ENCODE measurements around the gene CEP131. TPM values are rescaled to one million over a fixed set of nuclear protein-coding genes. Genes with fewer than 3 reads are reported as not detected.
A peak's percentile ranks its signal among the peaks of the same experiment; 100 is the strongest.

Gene CEP131
- total RNA-seq, 4 donors from 2014 or later: 5.5 to 8.1 (median 6.0) TPM

DNA sequence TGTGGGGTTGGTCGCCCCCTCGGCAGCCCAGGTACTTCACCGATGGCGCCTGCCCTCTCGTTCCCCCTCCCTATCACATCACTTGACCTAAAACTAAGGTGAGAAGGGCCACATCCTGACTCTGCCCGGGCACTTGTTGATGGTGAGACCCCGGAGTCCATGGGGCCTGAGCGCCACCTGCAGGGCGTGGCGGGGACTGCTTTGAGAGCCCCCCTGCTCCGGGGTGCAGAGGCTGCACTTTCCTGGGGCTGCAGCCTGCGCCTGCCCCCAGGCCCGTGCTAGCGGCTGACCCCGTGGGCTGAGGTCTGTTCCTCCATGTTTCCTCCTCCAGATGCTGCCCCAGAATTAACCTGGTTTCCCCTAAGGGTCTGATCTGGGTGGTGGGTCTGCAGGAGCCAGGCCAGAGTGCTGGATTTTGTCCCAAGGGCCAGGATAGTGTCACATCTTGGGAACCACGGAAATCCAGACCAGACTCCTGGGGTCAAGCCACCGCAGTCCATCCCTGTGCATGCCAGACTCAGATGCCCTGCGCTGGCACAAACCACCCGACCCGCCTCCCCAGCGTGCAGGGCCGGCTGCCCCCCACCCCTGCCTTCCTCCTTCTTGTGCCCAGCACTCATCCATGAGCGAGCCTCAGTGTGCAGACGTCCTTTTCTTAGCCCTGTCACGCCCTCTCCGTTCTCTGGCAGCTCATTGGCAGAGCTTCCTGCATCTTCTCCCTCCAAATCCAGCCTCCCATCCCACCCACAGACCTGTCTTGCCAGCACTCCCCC lies 19.1 kb upstream of the CEP131 start:
- intact Hi-C loops (cut with DNase I): no loop called here
- Histone ChIP-seq H3K9me3 (no peaks in the 10 kb centered on the region), H3K27ac (no peak overlapping the region), H3K4me1 (peaks cover 27 to 44% (median 28%) of the 10 kb centered on the region in 3 donors), H3K36me3 (peaks cover 0 to 36% (median 0%) of the 10 kb centered on the region in 3 donors), H3K27me3 (no peaks in the 10 kb centered on the region), H3K4me3 (no peak overlapping the region)
- no peak for TF ChIP-seq POLR2A (IDR thresholded peaks at IDR 0.05)
- TF ChIP-seq, protein P1, sequence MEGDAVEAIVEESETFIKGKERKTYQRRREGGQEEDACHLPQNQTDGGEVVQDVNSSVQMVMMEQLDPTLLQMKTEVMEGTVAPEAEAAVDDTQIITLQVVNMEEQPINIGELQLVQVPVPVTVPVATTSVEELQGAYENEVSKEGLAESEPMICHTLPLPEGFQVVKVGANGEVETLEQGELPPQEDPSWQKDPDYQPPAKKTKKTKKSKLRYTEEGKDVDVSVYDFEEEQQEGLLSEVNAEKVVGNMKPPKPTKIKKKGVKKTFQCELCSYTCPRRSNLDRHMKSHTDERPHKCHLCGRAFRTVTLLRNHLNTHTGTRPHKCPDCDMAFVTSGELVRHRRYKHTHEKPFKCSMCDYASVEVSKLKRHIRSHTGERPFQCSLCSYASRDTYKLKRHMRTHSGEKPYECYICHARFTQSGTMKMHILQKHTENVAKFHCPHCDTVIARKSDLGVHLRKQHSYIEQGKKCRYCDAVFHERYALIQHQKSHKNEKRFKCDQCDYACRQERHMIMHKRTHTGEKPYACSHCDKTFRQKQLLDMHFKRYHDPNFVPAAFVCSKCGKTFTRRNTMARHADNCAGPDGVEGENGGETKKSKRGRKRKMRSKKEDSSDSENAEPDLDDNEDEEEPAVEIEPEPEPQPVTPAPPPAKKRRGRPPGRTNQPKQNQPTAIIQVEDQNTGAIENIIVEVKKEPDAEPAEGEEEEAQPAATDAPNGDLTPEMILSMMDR (IDR thresholded peaks at IDR 0.05): peak; percentile 58 to 73 (median 64)
- no peak for DNase-seq
- 50 to 67% methylated on average over 6 to 8 of the region's 26 CpGs for WGBS, 2 donors

GRCh38 chr17:81241203-81241602 lies 18.4 kb upstream of the CEP131 start:
- no peak for DNase-seq
- intact Hi-C loops (cut with DNase I): no loop called here
- Histone ChIP-seq H3K36me3 (peaks cover 0 to 36% (median 0%) of the 10 kb centered on the region in 3 donors), H3K27me3 (no peaks in the 10 kb centered on the region), H3K27ac (no peak overlapping the region), H3K4me1 (peaks cover 27 to 50% (median 30%) of the 10 kb centered on the region in 3 donors), H3K4me3 (no peak overlapping the region), H3K9me3 (no peaks in the 10 kb centered on the region)
- TF ChIP-seq, protein P1 (IDR thresholded peaks at IDR 0.05): no peak
- TF ChIP-seq POLR2A (IDR thresholded peaks at IDR 0.05): no peak
- 80 to 84% methylated on average over 1 to 4 of the region's 10 CpGs for WGBS, 2 donors

DNA sequence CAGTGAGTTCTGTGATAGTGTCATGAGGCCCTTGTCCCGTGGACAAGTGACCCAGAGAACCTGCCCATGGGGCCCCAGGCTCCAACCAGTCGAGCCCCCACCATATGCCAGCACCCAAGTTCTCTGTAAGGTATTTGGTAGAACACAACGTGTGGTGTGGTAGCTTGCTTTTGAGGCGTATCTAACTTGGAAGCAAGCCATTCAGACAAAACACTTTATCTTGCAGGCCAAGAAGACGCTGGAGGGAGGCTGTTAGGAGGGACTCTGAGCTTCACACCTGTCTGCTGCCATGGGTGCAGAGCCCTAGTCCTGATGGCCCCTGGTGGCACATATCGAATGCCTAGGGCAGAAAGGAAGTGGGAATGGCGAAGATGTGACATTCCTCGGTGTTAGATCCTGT lies 18.0 kb upstream of the CEP131 start:
- Histone ChIP-seq H3K9me3 (no peaks in the 10 kb centered on the region), H3K36me3 (peaks cover 0 to 36% (median 0%) of the 10 kb centered on the region in 3 donors), H3K4me3 (no peak overlapping the region), H3K27me3 (no peaks in the 10 kb centered on the region), H3K4me1 (peaks cover 27 to 55% (median 30%) of the 10 kb centered on the region in 3 donors), H3K27ac (no peak overlapping the region)
- no peak for DNase-seq
- 44 to 53% methylated on average over 5 to 7 of the region's 8 CpGs for WGBS, 2 donors
- TF ChIP-seq POLR2A (IDR thresholded peaks at IDR 0.05): no peak
- TF ChIP-seq, protein P1 (IDR thresholded peaks at IDR 0.05): no peak
- intact Hi-C loops (cut with DNase I): no loop called here

DNA sequence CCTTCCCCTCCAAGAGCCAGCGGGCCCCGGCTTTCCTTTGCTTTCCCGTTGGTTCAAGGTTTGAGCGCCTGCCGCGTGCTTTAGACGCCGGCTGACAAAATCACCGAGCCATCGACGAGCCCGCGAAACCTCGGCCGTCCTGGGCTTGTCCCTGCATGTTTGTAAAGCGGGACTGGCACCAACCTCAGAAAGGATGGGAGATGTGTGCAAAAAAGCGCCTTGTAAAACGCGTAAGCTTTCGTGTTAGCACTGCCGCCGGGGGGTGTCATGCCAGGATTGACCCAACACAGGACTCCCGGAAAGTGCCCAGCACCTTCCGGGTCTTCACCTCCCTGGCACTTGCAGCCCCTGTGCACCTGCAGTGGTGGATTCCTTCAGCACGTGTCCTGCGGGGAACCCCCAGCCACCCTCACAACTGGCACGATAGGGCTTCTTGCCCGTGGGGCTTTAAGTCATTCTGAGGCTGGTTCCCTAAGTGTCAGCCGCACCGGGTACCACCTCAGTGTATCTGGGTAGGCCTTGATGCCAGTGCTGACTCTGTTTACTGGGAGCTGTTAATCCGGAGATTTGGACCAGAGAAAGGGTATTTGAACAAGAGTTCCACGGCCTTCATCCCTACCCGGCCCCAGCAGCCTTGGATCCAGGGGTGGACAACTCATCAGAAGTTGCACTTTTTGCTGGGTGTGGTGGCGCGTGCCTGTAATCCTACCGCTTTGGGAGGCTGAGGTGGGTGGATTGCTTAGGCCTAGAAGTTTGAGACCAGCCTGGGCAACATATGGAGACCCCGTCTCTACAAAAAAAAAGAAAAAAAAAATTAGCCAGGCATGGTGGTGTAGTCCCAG lies 17.2 kb upstream of the CEP131 start:
- Histone ChIP-seq H3K9me3 (no peaks in the 10 kb centered on the region), H3K4me3 (peak overlapping the region; percentile 63 to 99 (median 81)), H3K27ac (peak overlapping the region; percentile 77 to 93 (median 88)), H3K4me1 (peaks cover 27 to 59% (median 30%) of the 10 kb centered on the region in 3 donors), H3K36me3 (peaks cover 0 to 35% (median 0%) of the 10 kb centered on the region in 3 donors), H3K27me3 (no peaks in the 10 kb centered on the region)
- DNase-seq: no peak
- intact Hi-C loops (cut with DNase I): no loop called here
- WGBS, 2 donors: 0 to 32% methylated on average over 14 of the region's 37 CpGs
- TF ChIP-seq, protein P1 (IDR thresholded peaks at IDR 0.05): no peak
- TF ChIP-seq POLR2A (IDR thresholded peaks at IDR 0.05): no peak
